Measurements from ENCODE around the gene ARHGEF18. TPM values are rescaled to one million over a fixed set of nuclear protein-coding genes. Genes with fewer than 3 reads are reported as not detected.
"Not testable (repeated sequence)": the region's sequence is repeated elsewhere in the genome, so short reads cannot be mapped to it uniquely, and the experiment has no call there.

Gene ARHGEF18
- 19.2 and 23.1 TPM in 2 replicates for total RNA-seq (2012; rRNA removed)

- Histone ChIP-seq H3K9me3 (replicated peaks; ENCODE audit: low read length) (no peaks in the 10 kb centered on the region), H3K27me3 (ENCODE audit: control insufficient read depth, insufficient read depth, low read length) (no peaks in the 10 kb centered on the region), H3K36me3 (ENCODE audit: insufficient read depth, low read length) (no peaks in the 10 kb centered on the region), H3K4me2 (ENCODE audit: low read length) (no peak within 1 kb of the TSS), H3K9ac (ENCODE audit: low read depth, low read length) (no peak within 1 kb of the TSS), H3K4me3 (ENCODE audit: low read length) (no peak within 1 kb of the TSS), H3K4me1 (ENCODE audit: control insufficient read depth, insufficient read depth, low read length) (no peaks in the 10 kb centered on the region)
Observed at GRCh38 chr19:7348587-7349230, at the start of gene ARHGEF18. Gene ARHGEF18 (plus strand): TSS chr19:7348937. CDS start chr19:7362891, 13,954 bp downstream.

GRCh38 chr19:7301525-7301924 lies 47.2 kb upstream of the ARHGEF18 start:
- Histone ChIP-seq H3K36me3 (ENCODE audit: insufficient read depth, low read length) (no peaks in the 10 kb centered on the region), H3K27me3 (ENCODE audit: control insufficient read depth, insufficient read depth, low read length) (peaks cover 24% of the 10 kb centered on the region), H3K4me3 (ENCODE audit: low read length) (no peak overlapping the region), H3K4me1 (ENCODE audit: control insufficient read depth, insufficient read depth, low read length) (no peaks in the 10 kb centered on the region), H3K9me3 (replicated peaks; ENCODE audit: low read length) (no peaks in the 10 kb centered on the region), H3K9ac (ENCODE audit: low read depth, low read length) (no peak overlapping the region), H3K4me2 (ENCODE audit: low read length) (no peak overlapping the region)

- H3K27me3 ChIP-seq (ENCODE audit: control insufficient read depth, insufficient read depth, low read length) = peaks cover 10% of the 10 kb centered on the region
- no peak overlapping the region for H3K4me2 ChIP-seq (ENCODE audit: low read length)
- H3K4me1 ChIP-seq (ENCODE audit: control insufficient read depth, insufficient read depth, low read length) = no peaks in the 10 kb centered on the region
- no peak overlapping the region for H3K9ac ChIP-seq (ENCODE audit: low read depth, low read length)
- H3K36me3 ChIP-seq (ENCODE audit: insufficient read depth, low read length) = no peaks in the 10 kb centered on the region
- H3K4me3 ChIP-seq (ENCODE audit: low read length) = no peak overlapping the region
- H3K9me3 ChIP-seq (replicated peaks; ENCODE audit: low read length) = no peaks in the 10 kb centered on the region
Observed at GRCh38 chr19:7303470-7303869, 45.3 kb upstream of the ARHGEF18 start.

- Histone ChIP-seq H3K9me3 (replicated peaks; ENCODE audit: low read length) (no peaks in the 10 kb centered on the region), H3K9ac (ENCODE audit: low read depth, low read length) (no peak overlapping the region), H3K4me2 (ENCODE audit: low read length) (no peak overlapping the region), H3K27me3 (ENCODE audit: control insufficient read depth, insufficient read depth, low read length) (peaks cover 9% of the 10 kb centered on the region), H3K4me3 (ENCODE audit: low read length) (no peak overlapping the region), H3K36me3 (ENCODE audit: insufficient read depth, low read length) (no peaks in the 10 kb centered on the region), H3K4me1 (ENCODE audit: control insufficient read depth, insufficient read depth, low read length) (no peaks in the 10 kb centered on the region)
Observed at GRCh38 chr19:7304200-7304599, 44.5 kb upstream of the ARHGEF18 start.

- H3K4me1 ChIP-seq (ENCODE audit: control insufficient read depth, insufficient read depth, low read length) = no peaks in the 10 kb centered on the region
- no peak overlapping the region for H3K4me2 ChIP-seq (ENCODE audit: low read length)
- no peaks in the 10 kb centered on the region for H3K9me3 ChIP-seq (replicated peaks; ENCODE audit: low read length)
- no peak overlapping the region for H3K4me3 ChIP-seq (ENCODE audit: low read length)
- no peak overlapping the region for H3K9ac ChIP-seq (ENCODE audit: low read depth, low read length)
- peaks cover 2% of the 10 kb centered on the region for H3K27me3 ChIP-seq (ENCODE audit: control insufficient read depth, insufficient read depth, low read length)
- H3K36me3 ChIP-seq (ENCODE audit: insufficient read depth, low read length) = no peaks in the 10 kb centered on the region
Observed at GRCh38 chr19:7307590-7308218, 41.0 kb upstream of the ARHGEF18 start.

GRCh38 chr19:7308327-7308726 lies 40.4 kb upstream of the ARHGEF18 start:
- not testable (repeated sequence) for H3K9me3 ChIP-seq (replicated peaks; ENCODE audit: low read length); H3K36me3 ChIP-seq (ENCODE audit: insufficient read depth, low read length); H3K4me1 ChIP-seq (ENCODE audit: control insufficient read depth, insufficient read depth, low read length); H3K9ac ChIP-seq (ENCODE audit: low read depth, low read length); H3K4me3 ChIP-seq (ENCODE audit: low read length); H3K4me2 ChIP-seq (ENCODE audit: low read length); H3K27me3 ChIP-seq (ENCODE audit: control insufficient read depth, insufficient read depth, low read length)

- Histone ChIP-seq H3K4me1 (ENCODE audit: control insufficient read depth, insufficient read depth, low read length) (no peaks in the 10 kb centered on the region), H3K36me3 (ENCODE audit: insufficient read depth, low read length) (no peaks in the 10 kb centered on the region), H3K9ac (ENCODE audit: low read depth, low read length) (no peak overlapping the region), H3K4me2 (ENCODE audit: low read length) (no peak overlapping the region), H3K9me3 (replicated peaks; ENCODE audit: low read length) (no peaks in the 10 kb centered on the region), H3K27me3 (ENCODE audit: control insufficient read depth, insufficient read depth, low read length) (no peaks in the 10 kb centered on the region), H3K4me3 (ENCODE audit: low read length) (no peak overlapping the region)
Observed at GRCh38 chr19:7311911-7312310, 36.8 kb upstream of the ARHGEF18 start.

- no peak overlapping the region for H3K4me2 ChIP-seq (ENCODE audit: low read length)
- H3K9ac ChIP-seq (ENCODE audit: low read depth, low read length) = no peak overlapping the region
- H3K27me3 ChIP-seq (ENCODE audit: control insufficient read depth, insufficient read depth, low read length) = no peaks in the 10 kb centered on the region
- H3K9me3 ChIP-seq (replicated peaks; ENCODE audit: low read length) = no peaks in the 10 kb centered on the region
- H3K4me3 ChIP-seq (ENCODE audit: low read length) = no peak overlapping the region
- H3K4me1 ChIP-seq (ENCODE audit: control insufficient read depth, insufficient read depth, low read length) = no peaks in the 10 kb centered on the region
- H3K36me3 ChIP-seq (ENCODE audit: insufficient read depth, low read length) = no peaks in the 10 kb centered on the region
Observed at GRCh38 chr19:7312816-7313215, 35.9 kb upstream of the ARHGEF18 start.

GRCh38 chr19:7318176-7318575 lies 30.6 kb upstream of the ARHGEF18 start:
- H3K27me3 ChIP-seq (ENCODE audit: control insufficient read depth, insufficient read depth, low read length) = no peaks in the 10 kb centered on the region
- H3K4me2 ChIP-seq (ENCODE audit: low read length) = no peak overlapping the region
- H3K4me3 ChIP-seq (ENCODE audit: low read length) = no peak overlapping the region
- H3K9ac ChIP-seq (ENCODE audit: low read depth, low read length) = no peak overlapping the region
- H3K9me3 ChIP-seq (replicated peaks; ENCODE audit: low read length) = no peaks in the 10 kb centered on the region
- H3K36me3 ChIP-seq (ENCODE audit: insufficient read depth, low read length) = no peaks in the 10 kb centered on the region
- H3K4me1 ChIP-seq (ENCODE audit: control insufficient read depth, insufficient read depth, low read length) = no peaks in the 10 kb centered on the region

- no peak overlapping the region for H3K4me2 ChIP-seq (ENCODE audit: low read length)
- H3K27me3 ChIP-seq (ENCODE audit: control insufficient read depth, insufficient read depth, low read length) = peaks cover 3% of the 10 kb centered on the region
- no peaks in the 10 kb centered on the region for H3K36me3 ChIP-seq (ENCODE audit: insufficient read depth, low read length)
- no peak overlapping the region for H3K9ac ChIP-seq (ENCODE audit: low read depth, low read length)
- H3K4me1 ChIP-seq (ENCODE audit: control insufficient read depth, insufficient read depth, low read length) = no peaks in the 10 kb centered on the region
- no peaks in the 10 kb centered on the region for H3K9me3 ChIP-seq (replicated peaks; ENCODE audit: low read length)
- no peak overlapping the region for H3K4me3 ChIP-seq (ENCODE audit: low read length)
Observed at GRCh38 chr19:7326105-7326877, 22.4 kb upstream of the ARHGEF18 start.

GRCh38 chr19:7327802-7328201 lies 20.9 kb upstream of the ARHGEF18 start:
- Histone ChIP-seq H3K27me3 (ENCODE audit: control insufficient read depth, insufficient read depth, low read length) (peaks cover 3% of the 10 kb centered on the region), H3K4me2 (ENCODE audit: low read length) (no peak overlapping the region), H3K9ac (ENCODE audit: low read depth, low read length) (no peak overlapping the region), H3K4me3 (ENCODE audit: low read length) (no peak overlapping the region), H3K36me3 (ENCODE audit: insufficient read depth, low read length) (no peaks in the 10 kb centered on the region), H3K9me3 (replicated peaks; ENCODE audit: low read length) (no peaks in the 10 kb centered on the region), H3K4me1 (ENCODE audit: control insufficient read depth, insufficient read depth, low read length) (no peaks in the 10 kb centered on the region)

All from skeletal muscle satellite cell (primary cell).